CD4-positive, alpha-beta T cell treated with Interleukin-2 at 100 ng/mL for 4 hours (primary cell): ENCODE data around the gene DNAJB6.
"Not testable (repeated sequence)": the region's sequence is repeated elsewhere in the genome, so short reads cannot be mapped to it uniquely, and the experiment has no call there.

Experiments
- DNase-seq: peaks from one replicate; pipeline ENCODE4 v3.0.0-alpha.2; 2020; ENCODE audit warnings: low spot score

DNAJB6 gene

GRCh38 chr7:157329447-157329846 lies 7.4 kb upstream of the DNAJB6 start:
- DNase-seq, result no peak

GRCh38 chr7:157330567-157330966 lies 6.2 kb upstream of the DNAJB6 start:
- not testable (repeated sequence) for DNase-seq

- not testable (repeated sequence) for DNase-seq
These were observed 5.8 kb upstream of the DNAJB6 start for GRCh38 chr7:157331049-157331448.

GRCh38 chr7:157335236-157335635 lies 1.6 kb upstream of the DNAJB6 start:
- no peak for DNase-seq

- DNase-seq, result no peak
These were observed 817 bp upstream of the DNAJB6 start for GRCh38 chr7:157335991-157336382.

- DNase-seq, result peak; percentile 50
These were observed 729 bp downstream of the DNAJB6 start for GRCh38 chr7:157337316-157338149.

- DNase-seq, result peak; percentile 77
These were observed 3.2 kb downstream of the DNAJB6 start for GRCh38 chr7:157339777-157340677.

- peak; percentile 29 for DNase-seq
These were observed 10.6 kb downstream of the DNAJB6 start for GRCh38 chr7:157347217-157347904.

- DNase-seq, result no peak
These were observed 11.7 kb downstream of the DNAJB6 start for GRCh38 chr7:157348548-157348947.

- no peak for DNase-seq
These were observed 15.7 kb downstream of the DNAJB6 start for GRCh38 chr7:157352516-157352915.

GRCh38 chr7:157355784-157356511 lies 19.1 kb downstream of the DNAJB6 start:
- DNase-seq, result no peak

GRCh38 chr7:157357129-157358040 lies 20.6 kb downstream of the DNAJB6 start:
- no peak for DNase-seq

GRCh38 chr7:157358041-157358752 lies 21.4 kb downstream of the DNAJB6 start:
- DNase-seq, result no peak

GRCh38 chr7:157358753-157359096 lies 21.9 kb downstream of the DNAJB6 start:
- DNase-seq, result no peak

GRCh38 chr7:157359581-157359980 lies 22.8 kb downstream of the DNAJB6 start:
- DNase-seq, result no peak

- DNase-seq, result no peak
These were observed 23.8 kb downstream of the DNAJB6 start for GRCh38 chr7:157360483-157361025.

- DNase-seq, result no peak
These were observed 24.7 kb downstream of the DNAJB6 start for GRCh38 chr7:157361537-157361936.

GRCh38 chr7:157362729-157363128 lies 25.9 kb downstream of the DNAJB6 start:
- no peak for DNase-seq

- DNase-seq, result no peak
These were observed 29.9 kb downstream of the DNAJB6 start for GRCh38 chr7:157366722-157367121.

- no peak for DNase-seq
These were observed 32.2 kb downstream of the DNAJB6 start for GRCh38 chr7:157368955-157369354.
